Astrocyte (in vitro differentiated cells and primary cell): Measurements from ENCODE around the gene DDX4.

ENCODE experiments used
- EZH2 ChIP-seq: IDR thresholded peaks from 2 replicates; pipeline ENCODE4 v1.6.1; 2012; ENCODE audit warnings: mild to moderate bottlenecking, low read length, inconsistent platforms; ENCODE audit not compliant: insufficient read depth
- TF ChIP-seq, protein P1 (sequence below): IDR thresholded peaks from 2 replicates; pipeline ENCODE4 v1.5.1; 2011; ENCODE audit warnings: low read depth, mild to moderate bottlenecking, inconsistent platforms, low read length, moderate library complexity; ENCODE audit not compliant: insufficient read depth

DNA sequence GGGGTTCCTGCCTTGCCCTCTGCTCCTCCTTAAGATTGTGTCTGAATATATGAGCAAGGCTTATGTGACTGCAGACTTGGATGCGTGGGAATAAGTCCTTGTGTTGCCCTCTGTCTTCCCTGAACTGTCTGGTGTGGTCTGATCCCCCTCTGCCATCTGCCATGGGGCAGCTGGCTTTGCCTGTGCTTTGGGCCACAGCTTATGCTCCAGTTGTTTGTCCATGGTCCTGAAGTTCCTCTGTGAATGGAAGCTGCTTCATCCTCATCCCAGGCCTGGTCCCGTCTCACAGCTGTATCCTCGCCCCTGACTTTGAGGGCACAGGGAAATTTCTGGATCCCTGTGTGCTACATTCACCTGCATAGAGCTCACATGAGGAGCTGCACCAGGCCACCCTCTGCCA is 128.0 kb downstream of the DDX4 start:
- TF ChIP-seq, protein P1, sequence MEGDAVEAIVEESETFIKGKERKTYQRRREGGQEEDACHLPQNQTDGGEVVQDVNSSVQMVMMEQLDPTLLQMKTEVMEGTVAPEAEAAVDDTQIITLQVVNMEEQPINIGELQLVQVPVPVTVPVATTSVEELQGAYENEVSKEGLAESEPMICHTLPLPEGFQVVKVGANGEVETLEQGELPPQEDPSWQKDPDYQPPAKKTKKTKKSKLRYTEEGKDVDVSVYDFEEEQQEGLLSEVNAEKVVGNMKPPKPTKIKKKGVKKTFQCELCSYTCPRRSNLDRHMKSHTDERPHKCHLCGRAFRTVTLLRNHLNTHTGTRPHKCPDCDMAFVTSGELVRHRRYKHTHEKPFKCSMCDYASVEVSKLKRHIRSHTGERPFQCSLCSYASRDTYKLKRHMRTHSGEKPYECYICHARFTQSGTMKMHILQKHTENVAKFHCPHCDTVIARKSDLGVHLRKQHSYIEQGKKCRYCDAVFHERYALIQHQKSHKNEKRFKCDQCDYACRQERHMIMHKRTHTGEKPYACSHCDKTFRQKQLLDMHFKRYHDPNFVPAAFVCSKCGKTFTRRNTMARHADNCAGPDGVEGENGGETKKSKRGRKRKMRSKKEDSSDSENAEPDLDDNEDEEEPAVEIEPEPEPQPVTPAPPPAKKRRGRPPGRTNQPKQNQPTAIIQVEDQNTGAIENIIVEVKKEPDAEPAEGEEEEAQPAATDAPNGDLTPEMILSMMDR: no peak
- TF ChIP-seq EZH2: no peak
